MM.1S (cell line): ENCODE measurements around the gene INTS6L.

ENCODE experiments used
- CTCF ChIP-seq: fragments of 300-600 bp; sonication (generic); IDR thresholded peaks from 2 replicates; pipeline ENCODE4 v1.5.1; 2016; ENCODE audit warnings: antibody characterized with exemption, low read length, mixed read lengths
- EZH2phosphoT487 ChIP-seq: fragments of 300-600 bp; sonication (generic); IDR thresholded peaks from 2 replicates; pipeline ENCODE4 v1.6.1; 2018; ENCODE audit warnings: antibody characterized with exemption, low read length

GRCh38 chrX:135494453-135494852, 26.0 kb upstream of the INTS6L start:
- TF ChIP-seq CTCF (no peak), EZH2phosphoT487 (no peak)
